Measurements from ENCODE around the gene TPSG1.
"Not testable (repeated sequence)": the region's sequence is repeated elsewhere in the genome, so short reads cannot be mapped to it uniquely, and the experiment has no call there.

Gene TPSG1

DNA sequence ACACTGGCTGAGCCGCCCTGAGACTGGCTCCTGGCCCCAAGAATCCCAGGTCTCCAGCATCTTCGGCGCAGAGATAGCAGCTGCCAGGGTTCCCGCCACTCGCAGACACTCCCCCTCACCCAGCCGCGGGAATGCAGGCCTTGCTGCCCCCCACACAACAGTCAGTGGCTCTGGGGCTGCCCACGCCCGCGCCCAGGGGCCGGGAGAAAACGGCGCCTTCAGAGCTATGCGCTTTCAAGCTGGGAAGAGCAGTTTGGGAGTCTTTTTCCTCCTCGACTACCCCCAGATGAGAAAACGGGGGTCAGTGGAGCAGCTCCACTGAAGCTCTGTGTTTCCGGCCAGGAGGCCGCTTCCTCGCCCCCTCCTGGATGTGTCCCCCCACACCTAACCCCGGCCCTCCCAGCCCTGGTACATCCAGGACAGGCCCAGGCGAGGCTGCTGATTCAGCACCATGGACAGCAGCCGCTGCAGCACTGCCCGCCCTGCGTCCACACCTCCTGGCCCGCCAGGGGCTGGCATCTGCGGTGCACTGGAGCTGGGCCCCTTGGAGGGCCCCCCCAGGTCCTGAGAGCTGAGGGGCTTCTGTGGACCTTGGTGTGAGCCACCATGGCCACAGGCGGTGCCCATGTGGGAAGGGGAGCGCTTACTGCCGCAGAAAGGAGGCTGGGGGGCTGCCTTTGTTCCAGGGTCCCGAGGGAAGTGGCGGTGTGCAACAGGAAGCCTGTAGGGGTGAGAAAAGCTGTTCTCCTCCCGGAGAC is 36.5 kb downstream of the TPSG1 start:
- no peak overlapping the region for H3K4me3 ChIP-seq (replicated peaks; ENCODE audit: low read depth, low read length)
- DNase-seq (ENCODE audit: low read depth): peak; percentile 51

DNA sequence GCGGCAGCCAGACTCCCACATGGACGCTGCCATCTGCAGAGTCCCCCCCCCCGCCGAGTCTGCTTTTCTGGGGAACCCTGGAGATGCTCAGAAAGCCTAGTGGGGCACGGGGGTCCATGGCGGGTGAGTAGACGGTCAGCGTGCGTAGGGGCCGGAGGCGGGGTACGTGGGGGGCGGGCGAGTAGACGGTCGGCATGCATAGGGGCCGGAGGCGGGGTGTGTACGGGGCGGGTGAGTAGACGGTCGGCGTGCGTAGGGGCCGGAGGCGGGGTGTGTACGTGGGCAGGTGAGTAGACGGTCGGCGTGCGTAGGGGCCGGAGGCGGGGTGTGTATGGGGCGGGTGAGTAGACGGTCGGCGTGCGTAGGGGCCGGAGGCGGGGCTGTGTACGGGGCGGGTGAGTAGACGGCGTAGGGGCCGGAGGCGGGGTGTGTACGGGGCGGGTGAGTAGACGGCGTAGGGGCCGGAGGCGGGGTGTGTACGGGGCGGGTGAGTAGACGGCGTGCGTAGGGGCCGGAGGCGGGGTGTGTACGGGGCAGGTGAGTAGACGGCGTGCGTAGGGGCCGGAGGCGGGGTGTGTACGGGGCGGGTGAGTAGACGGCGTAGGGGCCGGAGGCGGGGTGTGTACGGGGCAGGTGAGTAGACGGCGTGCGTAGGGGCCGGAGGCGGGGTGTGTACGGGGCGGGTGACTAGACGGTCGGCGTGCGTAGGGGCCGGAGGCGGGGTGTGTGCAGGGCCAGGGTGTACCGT is 39.4 kb downstream of the TPSG1 start:
- H3K4me3 ChIP-seq (replicated peaks; ENCODE audit: low read depth, low read length); DNase-seq (ENCODE audit: low read depth): not testable (repeated sequence)

More for the DNA sequence above, 36.5 kb downstream of the TPSG1 start:
- TF ChIP-seq, protein P1, sequence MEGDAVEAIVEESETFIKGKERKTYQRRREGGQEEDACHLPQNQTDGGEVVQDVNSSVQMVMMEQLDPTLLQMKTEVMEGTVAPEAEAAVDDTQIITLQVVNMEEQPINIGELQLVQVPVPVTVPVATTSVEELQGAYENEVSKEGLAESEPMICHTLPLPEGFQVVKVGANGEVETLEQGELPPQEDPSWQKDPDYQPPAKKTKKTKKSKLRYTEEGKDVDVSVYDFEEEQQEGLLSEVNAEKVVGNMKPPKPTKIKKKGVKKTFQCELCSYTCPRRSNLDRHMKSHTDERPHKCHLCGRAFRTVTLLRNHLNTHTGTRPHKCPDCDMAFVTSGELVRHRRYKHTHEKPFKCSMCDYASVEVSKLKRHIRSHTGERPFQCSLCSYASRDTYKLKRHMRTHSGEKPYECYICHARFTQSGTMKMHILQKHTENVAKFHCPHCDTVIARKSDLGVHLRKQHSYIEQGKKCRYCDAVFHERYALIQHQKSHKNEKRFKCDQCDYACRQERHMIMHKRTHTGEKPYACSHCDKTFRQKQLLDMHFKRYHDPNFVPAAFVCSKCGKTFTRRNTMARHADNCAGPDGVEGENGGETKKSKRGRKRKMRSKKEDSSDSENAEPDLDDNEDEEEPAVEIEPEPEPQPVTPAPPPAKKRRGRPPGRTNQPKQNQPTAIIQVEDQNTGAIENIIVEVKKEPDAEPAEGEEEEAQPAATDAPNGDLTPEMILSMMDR (IDR thresholded peaks at IDR 0.05; ENCODE audit: low read length, missing control alignments): no peak

DNA sequence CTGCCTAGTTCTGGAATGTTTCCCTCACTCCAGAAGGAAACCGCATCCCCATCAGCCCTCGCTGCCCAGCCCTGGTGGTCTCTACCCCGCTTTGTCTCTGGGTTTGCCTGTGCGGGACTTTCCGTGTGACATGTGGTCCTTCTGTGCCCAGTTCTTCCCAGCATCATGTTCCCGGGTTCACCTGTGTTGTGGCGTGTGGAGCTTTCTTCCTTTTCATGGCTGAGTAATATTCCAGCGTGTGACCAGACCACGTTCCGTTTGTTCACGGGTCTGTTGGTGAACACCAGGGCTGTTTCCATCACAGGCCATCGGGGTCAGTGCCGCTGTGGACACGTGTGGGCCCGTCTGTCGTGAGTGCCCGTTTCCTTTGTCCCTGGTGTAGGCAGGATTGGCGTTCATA is 40.1 kb downstream of the TPSG1 start:
- DNase-seq (ENCODE audit: low read depth): no peak
- H3K4me3 ChIP-seq (replicated peaks; ENCODE audit: low read depth, low read length): no peak overlapping the region
- TF ChIP-seq, protein P1 (IDR thresholded peaks at IDR 0.05; ENCODE audit: low read length, missing control alignments): no peak

DNA sequence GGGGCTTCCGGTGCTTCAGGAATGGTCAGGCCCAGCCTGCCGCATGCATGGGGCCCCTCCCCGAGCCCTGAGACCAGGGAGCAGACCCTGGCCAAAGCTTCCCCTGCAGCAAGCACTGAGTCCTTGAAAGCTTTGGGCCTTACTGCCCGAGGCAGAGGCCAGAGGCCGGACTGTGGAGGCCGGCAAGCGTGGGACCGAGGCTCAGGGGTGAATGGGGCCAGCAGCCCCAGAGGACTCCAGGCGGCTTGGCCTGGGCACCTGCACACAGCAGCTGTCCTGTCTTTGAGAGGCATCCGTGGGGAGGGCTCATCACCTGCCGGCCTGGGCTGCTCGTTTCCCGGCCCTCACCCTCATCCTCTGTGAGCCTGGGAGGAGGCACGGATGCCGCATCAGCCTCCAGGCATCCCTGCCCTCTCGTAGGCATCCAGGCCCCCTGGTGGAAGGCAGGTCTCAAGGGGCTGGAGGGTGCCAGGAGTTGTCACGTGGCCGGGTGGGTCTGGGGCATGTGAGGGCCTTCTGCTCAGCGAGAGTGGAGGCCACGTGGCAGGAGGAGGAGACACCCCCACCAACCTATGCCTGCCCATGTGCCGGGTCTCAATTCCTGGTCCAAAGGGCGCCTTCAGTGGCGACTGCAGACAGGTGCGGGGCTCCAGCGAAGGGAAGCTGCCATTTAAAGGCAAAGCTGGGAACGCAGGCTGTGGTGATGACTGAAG is 40.8 kb downstream of the TPSG1 start:
- DNase-seq (ENCODE audit: low read depth): no peak
- TF ChIP-seq, protein P1 (IDR thresholded peaks at IDR 0.05; ENCODE audit: low read length, missing control alignments): no peak

DNA sequence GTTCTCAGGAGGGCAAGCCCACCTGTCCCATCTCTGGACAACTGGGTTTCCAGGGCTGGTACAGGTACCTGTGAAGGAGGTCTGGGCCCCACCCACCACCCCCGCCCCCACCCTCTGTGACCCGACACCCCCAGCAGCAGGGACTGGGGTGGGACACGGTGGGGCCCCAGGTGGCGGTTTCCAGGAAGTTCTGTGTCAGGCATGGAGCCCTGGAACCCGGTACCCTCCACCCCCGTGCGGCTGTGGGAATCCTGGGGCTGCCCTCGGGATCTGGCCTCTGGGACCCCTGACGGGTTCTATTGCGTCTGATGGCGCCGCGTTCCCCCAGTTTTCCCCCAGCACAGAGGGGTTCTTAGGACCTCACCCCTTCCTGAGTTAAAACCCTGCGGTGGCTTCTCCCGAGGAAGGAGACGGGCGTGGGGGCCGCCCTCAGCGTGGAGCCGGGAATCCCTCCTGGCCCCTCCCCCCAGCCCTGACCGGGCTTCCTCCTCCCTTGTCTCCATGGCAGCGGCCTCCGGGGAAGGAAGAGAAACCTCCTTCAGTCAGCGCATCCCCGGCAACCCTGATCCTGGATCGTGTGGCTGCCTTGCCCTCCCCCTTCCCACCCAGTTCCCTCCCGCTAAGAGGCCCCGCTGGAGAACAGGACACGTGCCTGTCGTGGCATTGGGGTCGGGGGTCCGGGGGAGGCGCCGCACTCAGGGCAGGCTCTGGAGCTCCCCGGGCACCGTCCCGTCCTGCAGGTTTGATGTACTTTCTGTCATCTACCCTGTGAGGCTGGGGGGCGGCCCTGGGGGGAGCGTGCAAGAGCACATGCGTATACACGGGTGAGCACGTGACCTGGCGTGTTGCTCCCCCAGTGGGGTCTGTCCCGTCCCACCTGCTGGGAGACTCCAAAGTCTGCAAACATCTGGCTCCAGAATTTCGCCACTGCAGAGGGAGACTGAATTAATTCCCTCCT is 41.8 kb downstream of the TPSG1 start:
- peak; percentile 71 for DNase-seq (ENCODE audit: low read depth)
- TF ChIP-seq, protein P1 (IDR thresholded peaks at IDR 0.05; ENCODE audit: low read length, missing control alignments): no peak

More for the DNA sequence above, 40.8 kb downstream of the TPSG1 start:
- H3K4me3 ChIP-seq (replicated peaks; ENCODE audit: low read depth, low read length): no peak overlapping the region

DNA sequence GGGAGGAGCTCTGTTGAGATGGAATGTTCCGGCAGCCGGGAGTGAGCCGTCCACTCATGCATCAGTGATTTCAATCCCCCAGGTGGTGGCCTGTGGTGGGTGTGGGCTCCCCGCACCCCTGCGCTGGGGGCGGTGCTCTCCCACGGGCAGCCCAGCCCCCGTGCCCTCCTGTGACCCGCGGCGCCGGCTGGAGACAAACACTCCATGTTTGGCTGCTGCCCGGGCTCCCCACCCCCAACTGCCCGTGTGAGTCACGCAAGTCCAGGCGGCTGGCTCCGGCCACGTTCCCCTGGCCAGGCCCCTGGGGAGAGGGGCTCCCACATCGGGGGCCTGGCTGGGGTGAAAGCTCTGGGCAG is 42.8 kb downstream of the TPSG1 start:
- H3K4me3 ChIP-seq (replicated peaks; ENCODE audit: low read depth, low read length): no peak overlapping the region
- TF ChIP-seq, protein P1 (IDR thresholded peaks at IDR 0.05; ENCODE audit: low read length, missing control alignments): no peak
- peak; percentile 77 for DNase-seq (ENCODE audit: low read depth)

More for the DNA sequence above, 41.8 kb downstream of the TPSG1 start:
- H3K4me3 ChIP-seq (replicated peaks; ENCODE audit: low read depth, low read length): no peak overlapping the region
